Measurements from ENCODE around the gene TGM2. TPM values are rescaled to one million over a fixed set of nuclear protein-coding genes. Genes with fewer than 3 reads are reported as not detected.

TGM2 gene

DNA sequence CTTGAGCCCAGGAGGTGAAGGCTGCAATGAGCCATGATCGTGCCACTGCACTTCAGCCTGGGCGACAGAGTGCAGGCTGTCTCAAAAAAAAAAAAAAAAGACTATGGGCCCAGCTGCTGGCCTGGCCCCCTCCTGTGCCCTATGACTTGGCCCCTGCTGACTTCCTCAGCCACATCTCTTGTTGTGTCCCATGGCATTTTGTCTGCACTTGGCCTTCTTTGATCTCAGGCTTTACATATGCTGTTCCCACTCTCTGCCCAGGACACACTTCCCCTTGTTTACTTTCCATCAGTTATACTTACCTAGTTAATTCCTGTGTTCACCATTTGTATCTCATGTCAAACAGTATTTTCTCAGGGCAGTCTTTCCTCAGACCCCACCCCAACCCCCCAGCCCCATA, 87.0 kb downstream of the TGM2 start:
- Histone ChIP-seq H3K23ac (ENCODE audit: low read length) (no peak overlapping the region), H3K56ac (ENCODE audit: low read length) (no peak overlapping the region), H3K4me2 (ENCODE audit: low read length) (no peak overlapping the region), H2BK15ac (replicated peaks; ENCODE audit: low read depth) (no peak overlapping the region), H4K5ac (ENCODE audit: low read length) (no peak overlapping the region), H3K4me1 (ENCODE audit: control insufficient read depth, low read depth, low read length) (peaks cover 2% of the 10 kb centered on the region), H3K27ac (ENCODE audit: low read depth, low read length) (no peak overlapping the region), H2BK120ac (ENCODE audit: low read depth, low read length) (no peak overlapping the region), H3K4ac (ENCODE audit: low read depth, low read length) (no peak overlapping the region), H3K27me3 (ENCODE audit: insufficient read depth, low read length, poor library complexity) (no peaks in the 10 kb centered on the region), H4K8ac (ENCODE audit: low read depth, low read length) (no peak overlapping the region), H3K18ac (ENCODE audit: low read length) (no peak overlapping the region), H3K4me3 (ENCODE audit: low read length) (no peak overlapping the region), H3K79me2 (ENCODE audit: control insufficient read depth, insufficient read depth, low read length) (peaks cover 4% of the 10 kb centered on the region), H2AK5ac (ENCODE audit: low read length) (no peak overlapping the region), H3K36me3 (ENCODE audit: control insufficient read depth, insufficient read depth, low read length) (no peaks in the 10 kb centered on the region), H2BK5ac (ENCODE audit: low read length) (no peak overlapping the region), H3K79me1 (ENCODE audit: low read length) (peaks cover 8% of the 10 kb centered on the region), H3K9ac (ENCODE audit: low read length) (no peak overlapping the region)
- no peak for DNase-seq
- no CpG with 5 or more reads among the region's 2 CpGs for WGBS (ENCODE audit: extremely low coverage, insufficient coverage, low lambda C conversion rate)

Small RNAs within 50 kb of the gene (small RNA-seq; reads per million reads assigned to genes)
- not detected for gene RN7SL237P (ENCODE audit: insufficient read depth)

Data from mesendoderm (in vitro differentiated cells).